ENCODE data around the gene SLC6A1.
A peak's percentile ranks its signal among the peaks of the same experiment; 100 is the strongest.
"Not testable (repeated sequence)": the region's sequence is repeated elsewhere in the genome, so short reads cannot be mapped to it uniquely, and the experiment has no call there.

The SLC6A1 gene

DNA sequence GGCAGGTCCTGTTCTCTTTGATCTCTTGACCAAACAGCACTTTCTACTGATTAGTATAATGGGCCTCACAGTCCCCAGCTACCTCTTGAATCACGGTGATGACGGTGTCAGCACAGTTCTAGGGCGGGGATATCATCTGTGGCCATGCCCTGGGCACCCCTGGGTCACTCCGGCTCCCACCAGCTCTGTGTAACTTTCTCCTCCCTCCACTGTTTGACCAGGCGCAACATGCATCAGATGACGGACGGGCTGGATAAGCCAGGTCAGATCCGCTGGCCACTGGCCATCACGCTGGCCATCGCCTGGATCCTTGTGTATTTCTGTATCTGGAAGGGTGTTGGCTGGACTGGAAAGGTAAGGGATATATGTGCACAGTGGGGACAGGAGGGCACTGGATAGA is 29.6 kb downstream of the SLC6A1 start:
- DNase-seq = no peak

DNA sequence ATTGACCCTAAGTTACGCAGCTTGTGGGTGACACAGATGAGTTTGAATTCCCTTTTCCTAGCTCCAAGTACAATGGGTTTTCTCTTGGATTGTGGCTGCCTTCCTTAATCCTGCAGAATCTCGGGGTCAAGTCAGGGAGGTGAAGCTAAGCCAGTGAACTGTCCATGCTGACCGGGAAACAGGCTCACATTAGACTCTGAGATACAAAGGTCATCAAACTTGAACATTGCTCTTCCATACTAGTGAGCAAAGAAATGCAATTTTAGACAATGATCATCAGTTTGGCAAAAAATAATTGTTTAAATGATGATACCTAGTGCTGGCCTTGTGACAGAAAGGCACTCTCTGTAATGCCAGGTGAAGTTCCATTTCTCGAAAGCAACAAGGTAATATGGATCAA is 31.6 kb downstream of the SLC6A1 start:
- DNase-seq = no peak

DNA sequence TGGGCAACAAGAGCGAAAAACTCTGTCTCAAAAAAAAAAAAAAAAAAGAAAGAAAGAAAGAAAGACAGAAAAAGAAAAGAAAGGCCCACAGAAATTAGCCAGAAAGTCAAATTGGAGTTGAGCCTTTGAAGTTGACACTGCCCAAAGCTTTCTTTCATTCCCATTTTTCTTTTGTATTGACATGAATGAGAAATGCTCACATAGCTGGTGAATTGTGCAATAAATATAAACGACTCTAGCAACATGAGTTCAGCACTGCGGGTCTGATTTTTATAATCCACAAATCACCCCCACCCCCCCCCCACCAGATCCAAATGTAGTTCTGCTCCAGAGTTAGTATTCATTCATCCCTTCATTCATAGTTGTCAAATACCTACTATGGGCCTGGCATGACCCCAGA is 37.4 kb downstream of the SLC6A1 start:
- no peak for DNase-seq

DNA sequence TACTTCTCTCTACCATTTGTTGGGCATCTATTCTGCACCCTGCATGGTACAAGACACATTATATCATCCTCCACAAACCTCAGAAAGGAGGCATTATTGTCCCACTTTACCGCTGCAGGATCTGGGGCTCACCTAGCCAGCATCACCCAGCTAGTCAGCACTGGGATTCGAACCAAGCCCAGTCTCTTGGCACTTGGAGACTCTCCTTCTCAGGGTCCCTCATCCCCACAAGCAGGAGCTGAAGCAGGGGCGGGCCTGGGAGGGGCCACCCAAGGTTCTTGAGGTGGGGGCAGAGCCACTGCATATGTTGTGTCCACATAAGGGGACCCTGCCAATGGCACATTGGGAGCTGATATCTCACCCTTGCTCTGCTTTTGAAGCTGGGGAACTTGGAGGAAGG is 41.3 kb downstream of the SLC6A1 start:
- DNase-seq = no peak

DNA sequence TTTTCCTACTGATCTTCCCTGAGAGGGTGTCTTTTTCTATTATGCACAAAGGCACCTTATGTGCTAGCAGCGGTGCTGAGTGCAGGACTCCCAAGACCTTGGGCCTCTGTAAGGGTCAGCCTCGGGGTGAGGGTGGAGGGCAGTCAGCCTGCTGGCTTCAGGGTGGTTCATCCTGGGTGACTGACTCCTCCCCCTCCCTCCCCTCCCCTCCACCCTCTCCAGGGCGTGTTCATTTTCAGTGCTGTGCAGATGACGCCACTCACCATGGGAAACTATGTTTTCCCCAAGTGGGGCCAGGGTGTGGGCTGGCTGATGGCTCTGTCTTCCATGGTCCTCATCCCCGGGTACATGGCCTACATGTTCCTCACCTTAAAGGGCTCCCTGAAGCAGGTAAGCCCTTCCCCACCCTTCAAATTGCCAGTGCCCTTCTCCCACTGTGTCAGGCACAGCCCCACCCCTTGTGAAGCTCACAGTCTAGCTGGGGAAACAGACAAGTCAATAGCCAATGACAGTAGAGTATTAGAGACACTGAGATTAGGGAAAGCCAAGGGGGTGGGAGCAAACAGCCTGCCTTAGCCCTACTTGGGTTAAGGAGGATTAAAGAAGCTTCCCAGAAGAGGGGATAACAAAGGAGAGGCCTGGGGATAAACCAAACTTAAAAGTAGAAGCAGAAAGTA is 41.9 kb downstream of the SLC6A1 start:
- DNase-seq = no peak

DNA sequence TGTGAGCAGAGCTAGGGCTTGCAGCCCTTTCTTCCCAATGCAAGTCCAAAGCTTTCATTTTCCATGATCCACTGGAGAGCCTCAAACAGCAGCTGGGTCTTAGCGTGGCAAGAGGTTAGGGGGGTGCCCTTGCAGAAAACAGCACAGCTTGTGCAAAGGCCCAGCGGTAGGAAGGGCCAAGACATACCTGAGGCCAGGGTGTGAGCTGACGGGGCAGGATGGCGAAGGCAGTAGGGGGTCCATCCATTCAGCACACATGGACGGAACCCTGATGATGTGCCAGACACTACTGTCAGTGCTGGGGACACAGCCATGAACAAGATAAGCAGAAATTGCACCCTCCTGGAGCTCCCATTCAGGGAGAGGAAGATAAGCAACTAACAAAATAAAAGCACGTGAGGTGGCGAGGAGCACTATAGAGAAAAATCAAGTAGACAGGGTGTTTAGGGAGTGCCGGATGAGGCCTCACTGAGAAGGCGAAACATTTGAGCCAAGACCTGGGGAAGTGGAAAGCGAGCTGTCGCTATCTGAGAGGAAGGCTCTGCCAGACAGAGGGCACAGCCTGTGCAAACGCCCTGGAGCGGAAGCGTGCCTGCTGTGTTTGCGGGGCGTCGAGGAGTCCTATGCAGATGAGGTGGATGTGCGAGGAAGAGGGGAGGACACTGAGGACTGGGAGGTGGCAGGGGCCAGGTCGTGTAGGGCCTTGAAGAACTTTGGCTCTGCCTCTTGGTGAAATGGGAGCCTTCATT is 43.4 kb downstream of the SLC6A1 start:
- DNase-seq = no peak

DNA sequence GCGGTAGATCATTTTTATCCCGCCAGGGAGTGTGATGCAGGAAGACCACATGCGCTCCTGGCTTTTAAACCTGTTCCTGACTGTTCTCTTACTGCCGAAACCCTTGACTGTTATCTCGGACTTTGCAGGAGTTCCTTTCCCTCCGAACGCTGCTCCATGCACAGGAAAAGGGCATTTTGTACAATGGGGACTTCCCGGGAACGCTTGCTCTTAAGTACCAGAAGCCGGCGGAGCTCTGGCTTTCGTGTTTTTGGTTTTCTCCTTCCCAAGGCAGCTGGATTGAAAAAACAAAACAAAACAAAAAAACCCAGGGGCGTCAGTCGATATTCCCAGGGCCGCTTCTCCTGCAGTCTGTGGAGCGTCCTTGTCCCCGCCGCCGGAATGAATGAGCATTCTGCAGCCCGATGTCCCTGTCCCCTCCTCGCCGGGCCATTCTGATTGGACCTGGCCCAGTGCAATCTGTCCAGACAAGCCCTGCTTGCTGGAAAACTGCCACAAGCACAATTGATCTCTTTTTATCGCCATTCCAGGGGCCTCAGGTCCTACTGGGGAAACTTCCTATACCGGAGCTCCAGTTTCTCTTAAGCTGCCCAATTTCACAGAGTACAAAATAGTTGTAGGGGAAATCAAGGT is 44.8 kb downstream of the SLC6A1 start:
- DNase-seq = no peak

DNA sequence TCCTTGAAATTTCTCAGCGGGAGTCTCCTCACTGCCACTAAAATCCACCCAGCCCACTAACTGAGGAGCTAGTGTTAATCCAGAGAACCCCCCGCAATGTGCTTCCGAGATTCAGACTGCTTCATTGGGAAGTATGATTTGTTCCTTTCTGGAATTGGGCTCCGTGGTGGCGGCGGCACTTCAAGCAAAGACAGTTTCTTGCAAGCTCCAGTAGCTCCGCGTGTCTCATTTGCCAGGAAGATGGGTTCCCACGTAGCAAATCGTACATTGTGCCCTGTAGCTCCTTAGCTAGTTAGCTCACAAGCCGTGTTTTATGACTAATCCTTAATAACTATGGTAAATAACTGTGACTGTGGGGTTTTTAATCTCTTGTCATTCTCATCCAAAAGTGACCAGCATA is 45.4 kb downstream of the SLC6A1 start:
- no peak for DNase-seq

DNA sequence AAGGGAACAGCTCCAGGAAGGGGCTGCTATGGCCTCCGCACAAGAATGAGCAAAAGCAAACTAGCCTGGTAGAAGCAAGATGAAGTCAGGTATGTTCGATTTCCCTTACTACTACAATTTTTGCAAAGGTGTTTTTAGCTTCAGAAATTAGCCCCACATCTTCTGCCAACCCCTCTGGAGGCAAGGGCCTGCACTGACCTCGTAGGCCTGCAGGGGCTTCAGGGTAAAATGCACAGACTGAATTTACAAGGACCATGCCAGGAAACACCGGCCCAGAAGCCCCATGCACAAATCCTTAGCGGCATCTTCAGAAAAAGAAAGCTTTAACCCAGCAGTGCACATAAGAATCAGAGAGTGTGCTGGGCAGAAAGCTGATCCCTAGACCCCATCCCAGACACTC is 53.0 kb downstream of the SLC6A1 start:
- no peak for DNase-seq

DNA sequence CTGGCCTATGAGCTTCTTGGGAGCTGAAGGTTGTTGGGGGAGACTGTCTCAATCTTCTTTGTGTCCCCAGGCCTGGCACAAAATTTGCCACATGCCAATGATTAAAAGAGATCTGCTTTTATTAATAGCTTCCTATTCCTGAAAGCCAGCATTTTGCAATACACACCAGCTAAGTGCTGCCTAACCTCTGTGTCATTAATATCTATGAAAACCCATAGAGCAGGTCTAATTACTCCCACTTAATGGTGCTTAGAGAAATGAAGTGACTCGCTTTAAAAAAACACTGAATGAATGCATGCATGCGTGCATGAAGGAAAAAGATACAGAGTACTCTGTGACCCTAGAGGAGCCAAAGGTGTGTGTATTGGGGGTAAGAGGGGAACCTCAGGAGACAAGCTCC is 55.0 kb downstream of the SLC6A1 start:
- no peak for DNase-seq

DNA sequence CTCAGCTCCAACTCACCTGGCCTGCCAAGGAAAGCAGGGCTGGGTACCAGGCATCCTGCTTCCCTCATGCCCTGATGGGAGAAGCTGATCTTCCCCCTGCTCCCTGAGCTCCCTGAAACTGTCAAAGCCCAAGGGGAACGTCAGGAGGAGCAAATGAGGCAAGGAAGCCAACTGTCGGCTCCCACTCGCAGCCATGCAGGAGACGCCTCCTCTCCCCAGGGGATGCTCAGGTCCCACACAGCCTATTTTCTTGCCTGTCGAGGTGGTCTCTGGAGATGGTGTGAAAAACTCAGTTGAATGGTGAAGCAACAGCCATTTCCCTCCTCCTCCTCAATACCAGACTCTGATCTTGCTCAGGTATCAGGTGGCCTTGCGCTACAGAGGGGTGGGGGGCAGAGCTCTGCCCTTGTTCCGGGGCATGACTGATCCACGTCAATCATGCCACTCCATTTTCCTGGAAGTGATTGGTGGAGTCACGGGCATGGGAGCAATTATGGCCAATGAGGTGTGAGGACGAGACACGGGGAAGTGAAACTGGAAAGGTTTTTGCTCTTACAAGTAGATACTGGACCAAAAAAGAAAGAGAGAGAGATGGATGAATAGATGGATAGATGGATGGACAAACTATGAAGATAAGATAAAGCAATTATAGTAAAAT is 58.2 kb downstream of the SLC6A1 start:
- no peak for DNase-seq

DNA sequence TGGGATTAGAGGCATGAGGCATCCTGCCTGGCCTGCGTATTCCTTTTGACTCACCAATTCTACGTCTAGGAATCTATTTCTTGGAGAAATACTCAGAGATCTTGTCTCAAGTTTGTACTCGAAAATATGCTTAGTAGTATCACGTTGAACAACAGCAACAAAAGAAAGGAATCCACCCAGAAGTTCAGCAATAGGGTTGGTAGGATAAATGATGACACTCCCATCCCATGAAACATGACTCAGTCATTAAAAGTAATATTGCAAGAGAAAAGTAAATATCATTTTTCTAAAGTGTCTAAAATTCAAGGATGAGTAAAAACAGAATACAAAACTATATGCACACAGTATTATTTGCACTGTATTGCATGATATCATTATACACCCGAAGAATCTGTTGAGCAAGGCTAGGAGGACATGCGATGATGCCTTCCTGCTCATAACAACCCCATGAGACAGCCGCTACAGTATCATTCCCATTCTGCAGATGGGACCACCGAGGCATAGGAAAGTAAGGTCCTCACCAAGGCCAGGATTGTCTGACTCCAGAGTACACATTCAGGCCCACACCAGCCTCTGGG is 61.5 kb downstream of the SLC6A1 start:
- DNase-seq = no peak

DNA sequence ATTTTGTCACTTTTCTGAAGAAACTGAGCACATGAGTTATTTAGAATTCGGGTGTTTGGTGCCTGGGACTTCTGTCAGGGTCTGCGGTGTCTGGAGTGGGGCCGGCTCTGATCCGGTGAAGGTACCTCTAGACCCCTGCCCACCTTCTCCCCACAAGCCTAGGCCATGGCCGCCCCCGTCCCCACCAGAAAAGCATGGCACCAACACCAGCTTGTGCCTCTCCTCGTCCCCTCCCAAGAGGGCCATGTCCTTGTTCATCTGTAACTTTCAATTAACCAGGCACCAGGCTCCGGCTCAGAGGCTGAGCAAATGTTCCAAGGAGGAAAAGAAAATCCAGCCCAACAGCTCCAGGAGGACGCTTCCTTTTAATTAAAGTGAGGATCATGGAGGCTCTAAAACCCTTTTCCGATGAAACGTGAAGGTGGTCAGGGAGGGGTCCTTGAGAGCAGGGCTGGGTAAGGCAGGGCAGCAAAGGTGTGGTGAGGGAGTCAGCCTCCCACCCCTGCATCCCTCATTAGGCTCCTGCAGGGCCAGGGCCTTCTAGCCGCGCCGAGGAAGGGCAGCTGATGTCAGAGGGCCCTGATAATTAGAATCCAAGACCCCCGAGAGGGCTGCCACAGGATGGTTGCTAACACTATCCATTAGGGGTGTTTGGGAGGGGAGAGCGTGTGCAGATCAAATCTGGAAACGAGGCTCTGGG is 62.3 kb downstream of the SLC6A1 start:
- no peak for DNase-seq

DNA sequence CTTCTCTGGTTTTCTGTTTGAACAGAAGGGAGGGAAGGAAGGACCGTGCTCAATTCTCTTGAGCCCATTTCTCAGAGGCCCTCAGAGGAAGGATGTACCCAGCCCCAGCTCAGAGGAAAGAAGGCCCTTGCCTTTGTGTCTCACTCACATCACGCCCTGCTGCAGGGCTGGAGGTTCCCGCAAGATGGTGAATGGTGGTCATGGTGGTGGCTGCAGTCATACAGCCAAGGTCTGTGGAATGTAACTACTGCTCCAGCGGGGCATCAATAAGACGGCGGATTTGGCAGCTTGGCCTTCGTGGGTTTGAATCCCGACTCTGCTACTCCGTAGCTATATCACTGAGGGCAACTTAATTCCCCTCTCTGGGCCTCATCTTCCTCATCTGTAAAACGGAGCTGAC is 62.9 kb downstream of the SLC6A1 start:
- no peak for DNase-seq

DNA sequence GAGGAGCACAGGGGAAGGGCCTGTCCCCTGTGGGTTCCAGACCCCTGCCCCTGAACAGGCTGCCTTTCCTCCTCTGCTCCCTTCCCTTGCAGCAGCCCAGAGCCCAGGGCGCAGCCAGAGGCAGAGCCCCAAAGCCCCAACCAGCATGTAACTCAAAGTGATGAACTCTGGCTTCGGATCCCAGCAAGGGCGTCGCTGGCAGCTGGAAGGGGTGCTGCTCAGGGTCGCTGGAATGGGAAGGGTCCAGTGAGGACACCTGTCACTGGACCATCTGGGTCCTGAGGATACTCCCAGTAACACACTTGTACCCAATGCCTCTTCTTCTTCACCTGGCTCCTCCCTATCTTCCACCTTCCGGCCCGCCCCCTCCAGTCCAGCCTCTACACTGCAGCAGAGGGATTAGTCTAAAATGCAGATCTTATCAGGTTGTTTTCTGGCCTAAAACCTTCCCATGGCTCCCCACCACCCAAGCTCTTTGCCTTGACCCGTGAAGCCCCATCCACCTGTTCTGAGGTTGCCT is 64.0 kb downstream of the SLC6A1 start:
- no peak for DNase-seq

DNA sequence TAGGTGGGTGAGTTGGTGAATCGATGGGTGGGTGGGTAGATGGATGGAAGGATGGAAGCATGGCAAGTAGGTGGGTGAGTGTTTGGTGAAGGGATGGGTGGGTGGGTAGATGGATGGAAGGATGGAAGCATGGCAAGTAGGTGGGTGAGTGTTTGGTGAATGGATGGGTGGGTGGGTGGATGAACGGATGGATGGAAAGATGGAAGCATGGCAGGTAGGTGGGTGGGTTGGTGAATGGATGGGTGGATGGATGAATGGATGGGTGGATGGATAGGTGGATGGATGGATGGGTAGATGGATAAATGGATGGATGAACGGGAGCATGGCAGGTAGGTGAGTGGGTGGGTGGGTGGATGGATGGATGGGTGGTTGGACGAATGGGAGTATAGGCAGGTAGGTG is 65.1 kb downstream of the SLC6A1 start:
- no peak for DNase-seq

DNA sequence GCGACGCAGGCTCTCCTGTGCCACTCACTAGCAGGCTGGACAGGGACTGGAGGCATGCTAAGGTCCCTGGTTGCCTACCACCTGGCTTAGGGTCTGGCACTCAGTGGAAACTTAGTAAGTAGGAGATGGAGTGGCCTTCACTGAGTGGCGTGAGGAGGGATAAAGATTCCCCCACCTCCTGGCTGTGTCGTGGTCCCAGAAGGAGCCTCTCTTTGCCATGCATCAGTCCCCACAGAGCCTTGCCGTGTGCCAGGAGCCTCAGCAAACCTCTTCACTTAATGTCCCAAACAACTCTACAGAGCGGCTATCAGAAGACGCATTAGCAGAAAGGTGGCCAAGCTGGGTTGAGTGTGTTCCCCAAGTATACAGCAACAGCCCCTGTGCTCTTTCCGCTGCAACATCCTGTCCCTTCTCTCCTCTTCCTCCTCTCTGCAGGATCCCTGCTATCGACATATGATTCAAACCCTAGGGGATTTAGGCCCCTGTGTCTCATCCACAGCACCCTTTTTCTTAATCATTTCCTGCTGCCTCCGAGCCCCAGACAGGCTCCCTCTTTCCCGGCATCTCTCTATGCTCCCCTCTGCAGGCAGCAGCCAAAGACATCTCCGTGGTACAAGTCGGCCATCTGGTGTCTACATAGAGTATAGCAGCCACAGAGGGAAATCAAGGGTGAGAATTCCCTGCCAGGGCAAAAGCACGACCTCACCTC is 66.7 kb downstream of the SLC6A1 start:
- DNase-seq = peak; percentile 51

DNA sequence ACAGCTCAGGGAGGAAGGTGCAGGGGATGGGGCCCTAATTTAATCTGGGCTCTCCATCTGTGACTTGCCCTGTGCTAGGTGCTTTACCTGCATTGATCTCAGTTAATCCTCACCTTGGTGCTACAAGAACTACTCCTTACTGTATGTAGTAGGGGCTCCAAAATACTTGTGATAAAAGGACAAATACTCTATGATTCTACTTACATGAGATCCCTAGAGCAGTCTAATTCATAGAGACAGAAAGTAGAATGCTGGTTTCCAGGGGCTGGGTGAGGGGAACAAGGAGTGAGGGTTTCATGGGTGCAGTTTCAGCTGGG is 67.2 kb downstream of the SLC6A1 start:
- DNase-seq = no peak

DNA sequence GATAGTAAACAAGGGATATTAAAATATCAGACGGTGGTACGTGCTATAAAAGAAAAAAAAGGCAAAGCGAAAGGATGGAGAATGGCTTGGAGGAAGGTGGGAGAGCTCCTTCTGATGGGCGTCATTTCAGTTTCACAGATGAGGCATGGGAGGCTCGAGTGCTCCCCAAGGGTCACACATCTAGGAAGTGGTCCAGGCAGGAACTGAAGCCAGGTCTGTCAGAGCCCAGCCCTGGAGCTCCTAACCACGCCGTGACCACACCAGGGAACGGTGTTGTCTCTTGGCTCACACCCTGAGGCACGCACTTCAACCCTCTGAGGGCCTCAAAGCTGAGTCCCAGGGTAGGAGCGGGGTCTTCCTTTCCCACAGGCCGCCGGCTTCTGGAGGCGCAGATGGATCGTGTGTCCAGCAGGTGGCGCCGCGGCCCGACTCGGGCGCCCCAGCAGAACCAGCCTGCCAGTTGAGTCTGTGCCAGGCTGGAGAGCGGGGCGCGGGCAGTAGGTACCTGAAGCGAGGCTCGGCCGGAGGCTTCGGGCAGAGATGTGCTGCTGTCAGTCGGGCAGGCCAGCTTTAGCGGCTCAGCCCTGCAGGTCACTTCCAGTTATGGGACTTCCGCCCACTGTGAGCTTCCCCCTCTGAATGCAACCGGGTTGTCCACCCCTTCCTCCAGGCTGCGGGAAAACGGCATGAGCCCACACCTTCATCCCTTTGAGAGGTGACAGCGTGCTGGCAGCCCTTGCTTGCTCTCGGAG is 68.1 kb downstream of the SLC6A1 start:
- peak; percentile 49 for DNase-seq

DNA sequence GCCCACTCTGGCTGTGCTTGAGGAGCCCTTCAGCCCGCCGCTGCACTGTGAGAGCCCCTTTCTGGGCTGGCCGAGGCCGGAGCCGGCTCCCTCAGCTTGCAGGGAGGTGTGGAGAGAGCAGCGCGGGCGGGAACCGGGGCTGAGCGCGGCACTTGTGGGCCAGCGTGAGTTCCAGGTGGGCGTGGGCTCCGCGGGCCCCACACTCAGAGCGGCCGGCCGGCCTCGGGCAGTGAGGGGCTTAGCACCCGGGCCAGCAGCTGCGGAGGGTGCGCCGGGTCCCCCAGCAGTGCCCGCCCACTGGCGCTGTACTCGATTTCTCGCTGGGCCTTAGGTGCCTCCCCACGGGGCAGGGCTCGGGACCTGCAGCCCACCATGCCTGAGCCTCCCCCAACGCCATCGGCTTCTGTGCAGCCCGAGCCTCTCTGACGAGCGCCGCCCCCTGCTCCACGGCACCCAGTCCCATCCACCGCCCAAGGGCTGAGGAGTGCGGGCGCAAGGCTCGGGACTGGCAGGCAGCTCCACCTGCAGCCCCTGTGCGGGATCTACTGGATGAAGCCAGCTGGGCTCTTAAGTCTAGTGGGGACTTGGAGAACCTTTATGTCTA is 68.8 kb downstream of the SLC6A1 start:
- not testable (repeated sequence) for DNase-seq

DNA sequence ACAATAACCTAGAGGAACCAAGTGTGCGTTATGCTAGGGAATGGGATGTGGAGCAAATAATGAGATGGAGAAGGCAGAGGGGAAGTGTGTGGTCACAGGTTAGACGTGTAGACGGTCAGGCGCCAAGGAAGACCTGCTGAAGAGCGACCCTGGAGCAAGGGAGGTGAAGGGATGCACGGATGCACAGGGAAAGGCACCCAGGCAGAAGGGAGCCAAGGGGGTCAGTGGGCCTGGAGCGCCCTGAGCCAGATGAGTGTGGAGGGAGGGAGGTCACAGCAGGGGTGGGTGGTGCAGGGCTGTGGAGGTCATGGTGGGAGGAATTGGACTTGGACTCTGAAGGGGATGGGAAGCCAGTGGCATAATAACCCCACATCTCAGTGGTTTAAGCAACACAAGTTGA is 70.2 kb downstream of the SLC6A1 start:
- no peak for DNase-seq

Data from activated CD4-positive, alpha-beta T cell treated with anti-CD3 and anti-CD28 coated beads, Interleukin-2, amount 50 U/mL, for 16 hours (primary cell).